AG04450 (cell line): ENCODE results near the gene SLC6A6. TPM values are rescaled to one million over a fixed set of nuclear protein-coding genes. Genes with fewer than 3 reads are reported as not detected.

Experiments
- CTCF ChIA-PET: fragments of 300-600, 350-600 bp; formaldehyde crosslinking; extraction: SDS; loops from one replicate; lab custom pipeline; 2022; ENCODE audit warnings: antibody characterized with exemption, inconsistent platforms; lab: Charles Lee
- POLR2A ChIA-PET: fragments of 350-600 bp; formaldehyde crosslinking; extraction: SDS; loops from one replicate; lab custom pipeline; 2021; ENCODE audit warnings: antibody characterized with exemption, inconsistent platforms; lab: Yijun Ruan, JAX
- DNase-seq: peaks from one replicate; pipeline ENCODE4 v3.0.0-alpha.2; 2011; ENCODE audit warnings: low read depth, low spot score
- H3K27ac ChIP-seq: one replicate; pipeline ENCODE4 v1.5.1; 2012; ENCODE audit warnings: low read depth, low read length, control low read depth
- H3K27me3 ChIP-seq: one replicate; pipeline ENCODE4 v1.6.0; 2012; ENCODE audit warnings: low read length; ENCODE audit not compliant: control insufficient read depth, insufficient read depth
- H3K4me3 ChIP-seq: 2 replicates; pipeline ENCODE4 v1.5.1; 2011; ENCODE audit warnings: mild to moderate bottlenecking, low read depth, low read length, control low read depth
- H3K9me3 ChIP-seq: 2 replicates; pipeline ENCODE4 v1.5.1; 2012; ENCODE audit warnings: low read length; ENCODE audit not compliant: control insufficient read depth, insufficient read depth
- polyA plus RNA-seq: library from polyadenylated mRNA; depleted of rRNA; stranded (reverse); fragments of >200 nt; gene quantifications from 2 replicates; pipeline ENCODE4 v1.2.3, GENCODE V29; 2011
- TF ChIP-seq, protein P1 (sequence below): IDR thresholded peaks from 2 replicates; pipeline ENCODE4 v1.5.1; 2011; ENCODE audit warnings: low read depth, low read length, control low read depth, inconsistent platforms

The SLC6A6 gene
- polyA plus RNA-seq, 1 experiment: 30.8 TPM

DNA sequence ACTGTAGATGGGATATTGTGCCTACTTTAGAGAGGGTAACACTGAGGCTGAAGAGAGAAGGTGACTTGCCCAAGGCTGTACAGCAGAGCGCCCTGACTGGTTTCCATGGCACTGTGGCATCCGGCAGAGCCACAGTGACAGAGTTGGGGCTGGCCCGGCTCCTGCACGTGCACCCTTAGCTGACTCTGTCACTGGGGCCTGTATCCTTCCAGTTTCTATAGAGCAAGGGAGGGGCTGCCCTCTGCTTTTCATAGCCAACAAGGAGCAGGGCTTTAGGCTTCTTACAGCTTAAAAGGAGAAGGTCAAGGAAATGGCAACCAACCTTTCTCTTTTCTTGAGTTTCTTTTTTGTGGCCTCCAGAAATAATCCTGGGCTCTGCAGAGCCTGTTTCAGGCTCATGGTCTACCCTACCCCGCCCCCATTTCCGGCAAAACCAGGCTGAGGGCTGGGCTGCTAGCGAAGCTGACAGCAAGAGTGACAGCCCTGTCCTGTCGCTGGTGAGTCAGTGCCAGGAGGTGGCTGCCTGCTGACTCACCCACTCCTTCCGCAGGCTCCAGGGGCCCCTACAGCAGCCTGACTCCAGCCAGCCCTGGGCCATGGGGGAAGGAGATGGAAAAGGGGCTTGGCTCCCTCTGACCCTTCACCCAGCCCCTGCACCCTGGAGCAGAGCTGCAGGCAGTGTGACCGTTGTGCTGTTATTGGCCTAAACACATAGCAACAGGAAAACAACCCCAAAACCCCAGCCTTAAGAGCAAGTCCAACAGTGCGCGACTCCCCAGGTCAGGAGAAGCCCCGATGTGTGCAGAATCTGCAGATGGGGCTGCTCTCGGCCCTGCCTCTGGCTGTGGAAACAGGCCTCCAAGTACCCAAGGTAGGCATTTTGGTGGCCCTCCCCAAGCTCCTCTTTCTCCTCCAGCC is 29.8 kb downstream of the SLC6A6 start:
- POLR2A ChIA-PET: interaction anchor here (1.0 to 2.3 kb wide), 2 partner anchors 21 to 30 kb away, joined by 3 to 12 read pairs; partner anchors contain the start of gene SLC6A6
- H3K27me3 ChIP-seq: no peaks in the 10 kb centered on the region
- CTCF ChIA-PET: interaction anchor here (0.9 to 1.5 kb wide), 2 partner anchors 171 to 229 kb away, joined by 3 to 5 read pairs; no protein-coding TSS in a partner anchor
- DNase-seq: no peak
- TF ChIP-seq, protein P1, sequence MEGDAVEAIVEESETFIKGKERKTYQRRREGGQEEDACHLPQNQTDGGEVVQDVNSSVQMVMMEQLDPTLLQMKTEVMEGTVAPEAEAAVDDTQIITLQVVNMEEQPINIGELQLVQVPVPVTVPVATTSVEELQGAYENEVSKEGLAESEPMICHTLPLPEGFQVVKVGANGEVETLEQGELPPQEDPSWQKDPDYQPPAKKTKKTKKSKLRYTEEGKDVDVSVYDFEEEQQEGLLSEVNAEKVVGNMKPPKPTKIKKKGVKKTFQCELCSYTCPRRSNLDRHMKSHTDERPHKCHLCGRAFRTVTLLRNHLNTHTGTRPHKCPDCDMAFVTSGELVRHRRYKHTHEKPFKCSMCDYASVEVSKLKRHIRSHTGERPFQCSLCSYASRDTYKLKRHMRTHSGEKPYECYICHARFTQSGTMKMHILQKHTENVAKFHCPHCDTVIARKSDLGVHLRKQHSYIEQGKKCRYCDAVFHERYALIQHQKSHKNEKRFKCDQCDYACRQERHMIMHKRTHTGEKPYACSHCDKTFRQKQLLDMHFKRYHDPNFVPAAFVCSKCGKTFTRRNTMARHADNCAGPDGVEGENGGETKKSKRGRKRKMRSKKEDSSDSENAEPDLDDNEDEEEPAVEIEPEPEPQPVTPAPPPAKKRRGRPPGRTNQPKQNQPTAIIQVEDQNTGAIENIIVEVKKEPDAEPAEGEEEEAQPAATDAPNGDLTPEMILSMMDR: no peak
- no peak overlapping the region for H3K4me3 ChIP-seq
- H3K9me3 ChIP-seq: no peaks in the 10 kb centered on the region
- H3K27ac ChIP-seq: peak overlapping the region; percentile 52

DNA sequence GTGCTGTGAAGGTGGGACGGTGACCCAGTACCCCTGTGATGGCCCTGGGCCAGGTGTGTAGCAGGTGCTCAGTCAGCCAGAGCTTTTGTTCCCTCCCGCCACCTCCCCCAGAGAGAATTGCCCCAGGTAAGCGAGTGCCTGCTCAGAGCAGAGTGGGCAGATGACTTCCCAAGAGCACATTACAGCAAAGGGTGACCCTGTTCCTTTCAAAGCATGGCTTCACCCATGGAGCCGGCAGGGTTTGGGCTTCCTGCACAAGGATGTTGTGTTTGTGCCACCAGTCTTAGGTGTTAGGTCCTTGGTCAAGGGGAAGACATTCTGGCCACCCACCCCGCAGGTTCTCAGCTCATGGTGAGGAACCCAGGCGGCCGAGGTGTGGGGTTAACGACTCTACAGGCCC is 30.7 kb downstream of the SLC6A6 start:
- CTCF ChIA-PET: interaction anchor here (0.6 to 0.7 kb wide), 3 partner anchors 8 to 173 kb away, joined by 3 read pairs; no protein-coding TSS in a partner anchor
- Histone ChIP-seq H3K27ac (no peak overlapping the region), H3K27me3 (no peaks in the 10 kb centered on the region), H3K4me3 (no peak overlapping the region), H3K9me3 (no peaks in the 10 kb centered on the region)
- POLR2A ChIA-PET: interaction anchor here (0.6 to 2.3 kb wide), 3 partner anchors 7 to 255 kb away, joined by 3 to 12 read pairs (median 5); partner anchors contain the start of genes LSM3 and XPC
- no peak for DNase-seq
- TF ChIP-seq, protein P1: no peak

DNA sequence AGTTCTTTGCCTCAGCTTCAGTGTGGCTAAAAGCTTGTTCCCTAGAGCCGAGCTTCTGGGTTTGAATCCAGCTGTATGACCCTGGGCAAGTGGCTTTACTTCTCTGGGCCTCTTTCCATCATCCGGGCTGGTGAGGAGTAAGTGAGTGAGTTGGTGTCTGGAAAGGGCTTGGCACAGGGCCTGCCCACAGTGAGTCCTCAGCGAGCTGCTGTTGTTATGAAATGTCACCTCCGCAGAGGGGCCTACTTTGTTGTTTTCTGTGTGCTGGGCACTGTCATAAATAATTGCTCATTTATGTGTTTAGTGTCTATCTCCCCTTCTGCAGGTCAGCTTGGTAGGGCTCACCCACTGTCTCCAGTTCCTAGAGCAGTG is 31.7 kb downstream of the SLC6A6 start:
- POLR2A ChIA-PET: interaction anchor here (2.3 kb wide), 1 partner anchor 19 kb away, joined by 12 read pairs; no protein-coding TSS in a partner anchor
- no peaks in the 10 kb centered on the region for H3K27me3 ChIP-seq
- CTCF ChIA-PET: no interaction called here
- no peaks in the 10 kb centered on the region for H3K9me3 ChIP-seq
- no peak for DNase-seq
- TF ChIP-seq, protein P1: no peak
- H3K27ac ChIP-seq: no peak overlapping the region
- H3K4me3 ChIP-seq: no peak overlapping the region

DNA sequence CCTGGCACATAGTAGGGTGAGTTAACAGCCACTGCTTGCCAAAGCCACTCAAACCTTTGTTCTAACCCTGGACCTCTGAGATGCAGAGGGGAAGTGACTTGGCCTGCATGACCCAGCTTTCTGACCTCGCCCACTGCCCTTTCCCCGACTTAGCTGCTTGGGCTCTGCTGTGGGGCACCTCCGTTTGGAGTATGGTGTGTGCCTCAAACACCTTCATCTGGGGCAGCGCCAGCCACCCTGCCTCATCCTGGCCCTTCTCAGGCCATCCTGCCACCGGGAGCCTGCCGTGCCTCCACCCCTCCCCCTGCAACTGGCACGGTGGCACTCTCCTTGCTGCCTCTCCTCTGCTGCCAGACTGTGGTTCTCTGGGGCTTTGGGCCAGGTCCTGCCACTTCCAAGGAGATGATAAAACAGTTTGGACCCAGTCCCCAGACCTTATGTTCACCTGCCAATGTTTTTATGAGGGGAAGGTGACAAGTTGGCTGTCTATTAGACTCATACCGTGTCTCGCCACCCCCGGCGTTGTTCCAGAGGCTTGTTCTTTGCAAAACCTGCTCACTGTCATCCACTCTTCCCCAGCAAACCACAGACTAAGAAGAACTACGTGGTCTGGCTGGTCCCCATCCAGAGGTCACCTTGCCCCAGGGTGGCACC is 32.2 kb downstream of the SLC6A6 start:
- no peaks in the 10 kb centered on the region for H3K27me3 ChIP-seq
- TF ChIP-seq, protein P1: no peak
- DNase-seq: no peak
- H3K9me3 ChIP-seq: no peaks in the 10 kb centered on the region
- CTCF ChIA-PET: no interaction called here
- no peak overlapping the region for H3K27ac ChIP-seq
- POLR2A ChIA-PET: no interaction called here
- no peak overlapping the region for H3K4me3 ChIP-seq
